Measurements from ENCODE around the gene PARD3. TPM values are rescaled to one million over a fixed set of nuclear protein-coding genes. Genes with fewer than 3 reads are reported as not detected.

The PARD3 gene
- total and polyA plus RNA-seq, 10 of the 15 experiments (the other 5 are each of a cell fraction or from before 2014, with no cell fraction given) = 2.6 to 43.1 (median 13.9) TPM

GRCh38 chr10:34835908-34836508, 20.9 kb upstream of the PARD3 start:
- SMC1A ChIA-PET (ENCODE audit: uncharacterized antibody, unreplicated experiment) = interaction anchor here (1.4 to 6.8 kb wide), 5 partner anchors 17 to 158 kb away, joined by 3 to 40 read pairs (median 5); no protein-coding TSS in a partner anchor
- BruUV-seq (replicated peaks) = no TSS peak
- no peaks in the 10 kb centered on the region for H4K20me1 ChIP-seq (ENCODE audit: control insufficient read depth, insufficient read depth)
- H3K27me3 ChIP-seq (replicated peaks in 1 of 2; ENCODE audit: control insufficient read depth in 2 of 2, insufficient read depth in 2 of 2, low read length in 1 of 2) = no peaks in the 10 kb centered on the region
- H3K4me1 ChIP-seq (ENCODE audit: control insufficient read depth, insufficient read depth, low read length) = peaks cover 5% of the 10 kb centered on the region; the same call in 1 of the 2 replicates
- DNase-seq (ENCODE audit: low read depth, low spot score) (peak; percentile 59), ATAC-seq (peak; percentile 85), FAIRE-seq (no peak)
- WGBS (ENCODE audit: insufficient coverage, insufficient replicate concordance, low lambda C conversion rate, missing lambda C conversion rate) = 36% methylated on average over 8 of the region's 8 CpGs
- RAD21 ChIA-PET (ENCODE audit: unreplicated experiment) = interaction anchor here (1.0 to 4.8 kb wide), 4 partner anchors 28 to 160 kb away, joined by 3 to 31 read pairs (median 4); no protein-coding TSS in a partner anchor
- POLR2A ChIA-PET = no interaction called here
- no peaks in the 10 kb centered on the region for H3K9me3 ChIP-seq (replicated peaks; ENCODE audit: control insufficient read depth, insufficient read depth, low read length)
- no peak overlapping the region for H2AFZ ChIP-seq (ENCODE audit: control insufficient read depth, low read depth, low read length)
- no peak overlapping the region for H3K27ac ChIP-seq (ENCODE audit: control insufficient read depth, insufficient read depth)
- H3K4me3 ChIP-seq = no peak overlapping the region
- no peak overlapping the region for H3K9ac ChIP-seq (ENCODE audit: control insufficient read depth, insufficient read depth, low read length)
- CTCF ChIA-PET = interaction anchor here (0.5 to 2.9 kb wide), 6 partner anchors 11 to 166 kb away, joined by 3 to 11 read pairs (median 3); no protein-coding TSS in a partner anchor
- H3K4me2 ChIP-seq (ENCODE audit: control insufficient read depth, insufficient read depth) = 0 out of 2 replicates have a peak overlapping the region, but pooled peaks have one; percentile 3
- in situ Hi-C loops (cut with MboI) = no loop called here
- intact Hi-C loops (cut with micrococcal nuclease; ENCODE audit: unreplicated experiment) = no loop called here
- no peaks in the 10 kb centered on the region for H3K79me2 ChIP-seq (ENCODE audit: control insufficient read depth, insufficient read depth, low read length)
- H3K36me3 ChIP-seq (ENCODE audit: control insufficient read depth in 2 of 2, insufficient read depth in 2 of 2, low read length in 1 of 2) = no peaks in the 10 kb centered on the region
- TF ChIP-seq NFYB (IDR thresholded peaks at IDR 0.05; ENCODE audit: insufficient read depth, low read depth, low read length) = no peak
- 0 out of 2 replicates have a peak, but pooled peaks have one; percentile 13 for TF ChIP-seq ZNF687 (IDR thresholded peaks at IDR 0.05)
- TF ChIP-seq PAX5 (IDR thresholded peaks at IDR 0.05; ENCODE audit: borderline replicate concordance, low read depth, low read length) = peak; percentile 39; the same call in 1 of the 2 replicates
- peak; percentile 48; the same call in 1 of the 2 replicates for TF ChIP-seq IKZF1 (conservative IDR thresholded peaks at IDR 0.05)
- TF ChIP-seq CTCF (IDR thresholded peaks at IDR 0.05 in 2 of 3, conservative IDR thresholded peaks at IDR 0.05 in 1 of 3; ENCODE audit: control insufficient read depth in 2 of 3, extremely low read depth in 1 of 3, insufficient read depth in 1 of 3, low read depth in 3 of 3, low read length in 3 of 3) = peak in 2 of 3 experiments; percentile 16 to 21; a peak in 2 of 6 replicates
- TF ChIP-seq JUND (IDR thresholded peaks at IDR 0.05; ENCODE audit: low read depth, low read length) = no peak
- no peak for TF ChIP-seq SMAD1 (IDR thresholded peaks at IDR 0.05; ENCODE audit: low read depth, partially characterized antibody)
- no peak for TF ChIP-seq BCL11A (IDR thresholded peaks at IDR 0.05; ENCODE audit: low read depth, low read length)
- no peak for TF ChIP-seq POLR2AphosphoS5 (IDR thresholded peaks at IDR 0.05; ENCODE audit: low read length)
- TF ChIP-seq MTA3 (IDR thresholded peaks at IDR 0.05; ENCODE audit: borderline replicate concordance, low read length) = no peak
- TF ChIP-seq TCF7 (IDR thresholded peaks at IDR 0.05; ENCODE audit: borderline replicate concordance) = no peak
- no peak for TF ChIP-seq ZBTB4 (CRISPR knock-in tag; IDR thresholded peaks at IDR 0.05)
- no peak for TF ChIP-seq ZNF217 (IDR thresholded peaks at IDR 0.05)

Data from GM12878 (cell line).